PC-9 (cell line): Measurements from ENCODE around the gene DUSP16.

Source experiments
- EZH2 ChIP-seq: fragments of 200-600 bp; sonication (generic); IDR thresholded peaks from 2 replicates; pipeline ENCODE4 v1.8.0; 2017; ENCODE audit warnings: antibody characterized with exemption, low read depth
- TF ChIP-seq, protein P1 (sequence below): fragments of 200-600 bp; sonication (generic); conservative IDR thresholded peaks from 2 replicates; pipeline ENCODE4 v1.6.1; 2017; ENCODE audit warnings: mixed run types, antibody characterized with exemption, mild to moderate bottlenecking, moderate library complexity

DNA sequence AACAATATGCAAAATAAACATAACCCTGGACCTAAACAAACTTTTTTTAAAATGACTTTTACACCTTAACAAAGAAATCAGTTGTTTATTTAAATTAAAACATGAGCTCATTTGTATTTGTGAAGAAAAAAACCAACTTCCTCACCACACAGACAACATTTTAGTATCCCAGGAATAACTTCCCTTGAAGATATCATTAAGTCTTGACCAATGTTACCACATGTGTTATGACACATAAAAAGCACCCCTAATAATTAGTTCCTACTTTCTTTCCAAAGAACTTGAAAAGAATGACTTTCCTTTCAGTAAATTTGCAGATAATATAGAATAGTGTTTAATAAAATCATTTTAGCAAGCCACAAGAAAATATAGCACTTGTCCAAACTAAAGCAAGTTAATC is 42.4 kb downstream of the DUSP16 start:
- TF ChIP-seq, protein P1, sequence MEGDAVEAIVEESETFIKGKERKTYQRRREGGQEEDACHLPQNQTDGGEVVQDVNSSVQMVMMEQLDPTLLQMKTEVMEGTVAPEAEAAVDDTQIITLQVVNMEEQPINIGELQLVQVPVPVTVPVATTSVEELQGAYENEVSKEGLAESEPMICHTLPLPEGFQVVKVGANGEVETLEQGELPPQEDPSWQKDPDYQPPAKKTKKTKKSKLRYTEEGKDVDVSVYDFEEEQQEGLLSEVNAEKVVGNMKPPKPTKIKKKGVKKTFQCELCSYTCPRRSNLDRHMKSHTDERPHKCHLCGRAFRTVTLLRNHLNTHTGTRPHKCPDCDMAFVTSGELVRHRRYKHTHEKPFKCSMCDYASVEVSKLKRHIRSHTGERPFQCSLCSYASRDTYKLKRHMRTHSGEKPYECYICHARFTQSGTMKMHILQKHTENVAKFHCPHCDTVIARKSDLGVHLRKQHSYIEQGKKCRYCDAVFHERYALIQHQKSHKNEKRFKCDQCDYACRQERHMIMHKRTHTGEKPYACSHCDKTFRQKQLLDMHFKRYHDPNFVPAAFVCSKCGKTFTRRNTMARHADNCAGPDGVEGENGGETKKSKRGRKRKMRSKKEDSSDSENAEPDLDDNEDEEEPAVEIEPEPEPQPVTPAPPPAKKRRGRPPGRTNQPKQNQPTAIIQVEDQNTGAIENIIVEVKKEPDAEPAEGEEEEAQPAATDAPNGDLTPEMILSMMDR = no peak
- TF ChIP-seq EZH2 = no peak
